Esophagus mucosa (tissue), 1 donor: ENCODE data around the gene FBLN7. TPM values are rescaled to one million over a fixed set of nuclear protein-coding genes. Genes with fewer than 3 reads are reported as not detected.
A peak's percentile ranks its signal among the peaks of the same experiment; 100 is the strongest.

Source experiments
- ATAC-seq: fragments of 200-7000 bp; cut with Tn5 transposase; one replicate; pipeline ENCODE4 v1.9.1; 2020
- total RNA-seq: library from RNA; stranded (reverse); gene quantifications from one replicate; pipeline ENCODE4 v1.2.4, GENCODE V29; 2023
- donor health status: DM: yes; HTN: yes; CAD: no.

FBLN7 gene
- total RNA-seq, 1 donor from 2014 or later: 1.4 TPM

DNA sequence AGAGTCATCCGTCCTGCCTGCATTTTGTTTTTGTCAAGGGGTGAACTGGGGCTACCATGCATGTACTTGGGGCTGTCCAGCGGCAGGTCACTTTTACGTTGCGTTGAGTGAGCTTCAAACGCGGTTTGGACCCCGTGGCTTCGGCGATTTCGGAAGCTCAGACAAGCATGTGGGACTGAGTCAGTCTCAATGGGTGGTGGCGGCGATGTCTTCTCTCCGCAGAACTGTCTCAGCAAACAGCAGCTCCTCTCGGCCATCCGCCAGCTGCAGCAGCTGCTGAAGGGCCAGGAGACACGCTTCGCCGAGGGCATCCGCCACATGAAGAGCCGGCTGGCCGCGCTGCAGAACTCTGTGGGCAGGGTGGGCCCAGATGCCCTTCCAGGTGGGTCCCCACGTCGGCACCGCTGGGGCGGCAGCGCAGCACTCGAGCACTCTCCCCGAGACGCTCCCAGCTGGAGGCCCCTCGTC, 21.3 kb downstream of the FBLN7 start:
- ATAC-seq: peak; percentile 53

DNA sequence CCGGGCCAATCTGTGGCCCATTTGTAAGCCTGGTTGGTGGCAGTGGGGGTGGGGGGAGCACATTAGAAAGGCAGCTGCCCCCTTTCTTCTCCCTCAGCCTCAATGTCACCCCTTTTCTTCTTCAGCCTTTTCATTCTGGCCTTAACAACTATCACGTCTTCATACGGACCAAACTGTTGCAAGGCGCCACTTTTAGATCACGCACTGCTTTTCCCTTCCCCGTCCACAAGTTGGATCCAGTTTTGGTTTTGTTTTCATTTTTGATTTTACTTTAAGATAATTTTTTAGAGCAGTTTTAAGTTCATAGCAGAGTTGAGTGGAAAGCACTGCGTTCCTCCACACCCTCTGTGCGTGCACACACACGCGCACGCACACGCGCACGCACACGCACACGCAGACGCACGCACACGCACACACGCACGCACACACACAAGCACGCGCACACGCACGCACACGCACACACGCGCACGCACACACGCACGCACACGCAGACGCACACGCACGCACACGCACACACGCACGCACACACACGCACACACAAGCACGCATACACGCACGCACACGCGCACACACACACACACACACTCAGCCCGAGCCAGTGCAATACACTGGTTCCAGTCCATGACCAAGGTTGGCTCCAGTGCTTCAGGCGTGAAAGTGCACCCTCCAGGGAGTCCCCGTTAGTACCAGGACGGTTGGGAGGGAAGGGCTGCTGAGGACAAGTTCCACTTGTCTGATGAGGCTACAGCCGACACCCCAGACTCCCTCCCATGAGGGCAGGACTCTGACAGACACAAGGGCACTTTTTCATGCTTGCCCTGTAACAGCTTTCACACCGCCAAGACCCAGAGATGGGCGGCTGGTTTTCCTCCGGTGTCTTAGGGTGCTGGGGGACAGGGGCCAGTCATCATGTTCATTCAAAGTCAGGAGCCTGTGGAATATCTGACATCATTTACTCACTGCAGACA, 22.4 kb downstream of the FBLN7 start:
- no peak for ATAC-seq

GRCh38 chr2:112161431-112162145, 23.4 kb downstream of the FBLN7 start:
- ATAC-seq: no peak

DNA sequence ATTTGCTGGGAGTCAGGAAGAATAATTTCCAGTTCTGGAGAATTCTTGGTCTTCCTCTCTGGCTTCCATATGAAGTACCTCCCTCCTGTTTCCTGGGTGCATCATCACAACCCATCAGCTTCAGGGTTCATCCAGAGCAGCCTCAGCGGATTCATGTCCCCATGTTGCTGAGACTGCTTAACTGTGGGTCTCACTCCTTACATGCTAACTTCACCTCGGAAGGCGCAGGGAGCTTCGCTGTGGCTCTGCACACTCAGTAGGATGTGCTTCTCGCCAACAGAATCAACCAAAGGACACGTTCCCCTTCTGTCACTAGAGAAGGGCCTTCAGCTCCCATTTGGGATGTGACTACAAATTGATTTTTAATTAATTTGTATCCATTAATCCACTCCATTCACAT, 24.2 kb downstream of the FBLN7 start:
- ATAC-seq: no peak

DNA sequence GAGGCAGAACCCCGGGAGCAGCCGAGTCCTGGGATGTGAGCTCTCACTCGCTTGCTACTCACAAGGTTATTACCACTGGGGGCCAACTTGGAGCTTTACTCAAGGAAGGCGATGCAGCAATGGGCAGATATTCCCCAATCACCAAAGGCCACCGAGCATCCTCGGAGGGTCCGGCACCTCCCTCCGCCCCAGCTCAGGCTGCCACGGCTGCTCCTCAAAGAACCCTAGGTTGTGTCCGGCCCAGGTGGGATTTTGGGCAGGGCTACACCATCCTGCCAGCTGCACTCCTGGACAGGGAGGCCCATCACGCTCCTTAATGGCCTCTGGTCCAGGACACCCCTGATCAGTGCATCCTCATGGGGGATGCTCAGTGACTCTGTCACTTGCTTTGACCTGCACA, 24.8 kb downstream of the FBLN7 start:
- no peak for ATAC-seq

DNA sequence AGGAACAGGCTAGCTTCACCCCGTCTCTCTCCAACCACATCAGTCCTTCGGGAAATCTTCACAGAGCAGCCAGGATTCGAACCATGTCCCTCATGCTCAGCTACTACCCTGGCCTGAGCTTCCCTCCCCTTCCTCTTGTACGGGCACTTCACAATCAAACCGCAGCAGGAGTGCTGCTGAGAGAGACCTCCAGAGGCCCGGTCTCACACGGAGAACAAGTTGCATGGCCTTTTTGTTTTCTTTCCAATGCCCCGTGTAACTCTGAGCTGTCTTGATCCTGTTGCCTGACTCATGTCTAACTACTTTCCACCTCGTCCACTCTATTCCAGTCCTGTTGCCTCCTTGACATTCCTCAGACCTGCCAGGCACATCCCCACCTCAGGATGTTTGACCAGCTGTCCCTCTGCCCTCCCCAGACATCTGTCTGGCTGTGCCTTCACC, 25.4 kb downstream of the FBLN7 start:
- no peak for ATAC-seq

GRCh38 chr2:112164876-112165275, 26.7 kb downstream of the FBLN7 start:
- no peak for ATAC-seq

DNA sequence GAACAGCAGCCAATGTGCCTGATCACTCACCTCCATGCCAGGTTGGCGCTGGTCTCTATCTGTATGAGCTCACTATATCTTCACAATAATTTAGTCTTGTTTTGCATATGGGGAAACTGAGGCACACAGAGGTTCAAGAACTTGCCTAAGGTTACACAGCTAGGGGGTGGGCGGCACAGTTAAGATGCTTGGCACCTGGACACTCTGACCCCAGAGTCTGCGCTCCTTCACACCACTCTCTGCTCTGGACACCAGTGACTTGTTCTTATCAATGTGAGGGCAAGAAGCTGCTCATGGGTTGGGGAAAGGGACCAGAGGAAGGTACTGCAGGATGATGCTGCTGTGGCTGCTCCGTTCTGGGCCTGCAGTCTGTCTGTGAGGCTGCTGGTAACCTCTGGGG, 27.1 kb downstream of the FBLN7 start:
- no peak for ATAC-seq

DNA sequence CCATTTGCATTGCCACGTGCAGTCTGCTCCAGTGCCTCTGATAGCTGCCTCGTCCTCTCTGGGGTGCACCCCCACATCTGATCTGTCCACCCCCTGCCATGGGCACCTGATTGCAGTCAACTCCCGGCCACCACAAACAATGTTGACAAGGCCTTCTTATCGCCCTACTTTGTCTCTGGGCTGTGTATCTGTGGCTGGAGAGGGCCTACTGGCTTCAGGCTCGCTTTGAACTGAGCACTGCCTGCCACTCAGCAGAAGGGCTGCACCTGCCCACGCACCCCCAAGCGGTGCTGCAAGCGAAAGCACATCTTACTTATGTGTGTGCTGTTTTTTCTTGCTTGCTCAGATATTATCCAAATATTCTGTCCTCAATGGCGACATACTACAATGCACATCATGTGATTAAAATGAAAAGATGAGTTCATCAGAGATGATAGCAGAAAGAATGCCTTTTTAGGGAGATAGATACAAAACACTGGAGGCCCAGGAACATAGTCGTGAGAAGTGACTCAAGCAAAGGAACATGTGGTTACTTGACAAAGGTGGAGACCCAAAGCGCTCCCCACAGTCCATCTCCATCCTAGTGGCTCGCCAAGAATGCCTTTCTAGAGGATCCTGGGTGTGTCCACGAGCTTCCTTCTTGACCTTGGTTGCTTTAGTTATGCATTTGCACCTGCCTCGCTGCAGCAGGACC, 28.8 kb downstream of the FBLN7 start:
- ATAC-seq: no peak

DNA sequence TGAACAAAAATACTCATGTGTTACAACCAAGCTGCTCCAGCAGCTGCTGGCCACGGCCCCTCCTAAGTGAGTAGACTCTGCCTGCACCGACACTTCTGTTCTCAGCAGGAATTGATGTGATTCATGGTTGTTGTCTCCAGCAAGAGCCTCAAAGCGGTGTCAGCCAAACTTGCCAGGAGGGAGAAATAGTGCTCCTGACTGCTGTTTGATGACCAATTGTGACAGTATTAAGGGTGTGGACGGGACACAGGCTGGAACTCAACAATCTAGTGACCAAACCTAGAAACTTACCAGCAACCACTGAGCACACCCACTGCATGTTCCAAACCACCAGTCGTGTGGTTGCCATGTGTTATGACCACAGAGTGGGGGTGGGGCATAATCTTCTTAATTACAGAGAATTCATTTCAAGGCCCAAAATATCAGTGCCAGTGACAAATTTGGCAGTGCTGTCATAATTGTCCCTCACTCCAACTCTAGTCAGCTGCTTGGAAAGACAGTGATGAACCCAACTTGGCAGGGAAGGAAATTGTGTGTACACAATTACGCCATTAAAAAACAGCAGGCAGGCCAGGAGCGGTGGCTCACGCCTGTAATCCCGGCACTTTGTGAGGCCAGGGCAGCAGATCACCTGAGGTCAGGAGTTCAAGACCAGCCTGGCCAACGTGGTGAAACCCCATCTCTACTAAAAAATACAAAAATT, 30.4 kb downstream of the FBLN7 start:
- ATAC-seq: peak; percentile 66

DNA sequence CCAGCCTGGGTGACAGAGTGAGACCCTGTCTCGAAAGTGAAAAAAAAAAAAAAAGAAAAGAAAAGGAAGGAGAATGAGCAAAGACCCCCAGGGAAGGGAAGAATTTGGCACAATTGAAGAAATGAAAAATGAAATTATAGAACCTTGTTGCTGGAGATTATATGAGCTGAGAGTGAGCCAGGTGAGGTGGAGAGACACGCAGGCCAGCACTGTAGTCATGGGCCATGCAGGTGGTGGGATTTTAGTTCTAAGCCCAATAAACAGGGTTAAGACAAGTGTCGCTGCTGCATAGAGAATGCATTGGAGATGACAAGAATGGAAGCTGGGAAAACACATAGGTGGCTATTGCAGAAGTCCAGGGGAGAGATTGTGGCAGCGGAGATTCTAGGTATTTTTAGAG, 32.3 kb downstream of the FBLN7 start:
- ATAC-seq: no peak

GRCh38 chr2:112173646-112174319, 35.6 kb downstream of the FBLN7 start:
- no peak for ATAC-seq

DNA sequence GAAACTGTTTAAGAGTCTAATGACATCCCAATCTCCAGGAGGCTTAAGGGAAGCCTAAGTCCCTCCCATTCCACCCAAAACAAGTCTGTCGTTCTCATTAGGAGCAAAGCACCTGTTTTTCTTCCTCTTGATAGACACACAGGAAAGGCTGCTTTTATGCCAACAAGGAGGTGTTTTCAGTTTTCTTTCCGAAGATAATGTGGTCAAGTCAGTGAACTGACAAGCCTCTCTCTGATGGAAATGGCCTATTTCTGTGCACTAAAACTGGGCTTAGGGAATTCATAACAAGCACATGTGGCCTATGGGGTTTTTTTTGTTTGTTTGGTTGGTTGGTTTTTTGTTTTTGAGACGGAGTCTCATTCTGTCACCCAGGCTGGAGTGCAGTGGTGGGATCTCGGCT, 36.2 kb downstream of the FBLN7 start:
- ATAC-seq: no peak

DNA sequence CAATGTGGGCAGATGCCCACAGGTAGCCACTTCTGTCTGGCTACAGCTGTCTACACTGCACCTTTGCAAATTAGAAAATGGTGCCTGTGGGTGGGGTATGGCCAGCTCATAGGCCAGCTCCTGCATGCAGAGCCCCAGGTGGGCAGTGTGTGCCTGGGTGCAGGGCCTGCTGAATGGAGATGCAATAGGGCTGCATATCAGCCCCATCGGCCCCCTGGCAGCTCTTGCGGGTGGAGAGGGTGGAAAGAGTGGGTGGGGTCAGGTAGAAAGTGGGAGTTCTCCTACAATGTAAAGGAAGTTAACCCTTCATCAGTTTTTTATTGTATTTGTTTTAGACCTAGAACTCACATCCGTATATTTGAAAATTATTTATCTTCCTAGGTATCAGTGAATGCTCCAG, 37.1 kb downstream of the FBLN7 start:
- no peak for ATAC-seq

DNA sequence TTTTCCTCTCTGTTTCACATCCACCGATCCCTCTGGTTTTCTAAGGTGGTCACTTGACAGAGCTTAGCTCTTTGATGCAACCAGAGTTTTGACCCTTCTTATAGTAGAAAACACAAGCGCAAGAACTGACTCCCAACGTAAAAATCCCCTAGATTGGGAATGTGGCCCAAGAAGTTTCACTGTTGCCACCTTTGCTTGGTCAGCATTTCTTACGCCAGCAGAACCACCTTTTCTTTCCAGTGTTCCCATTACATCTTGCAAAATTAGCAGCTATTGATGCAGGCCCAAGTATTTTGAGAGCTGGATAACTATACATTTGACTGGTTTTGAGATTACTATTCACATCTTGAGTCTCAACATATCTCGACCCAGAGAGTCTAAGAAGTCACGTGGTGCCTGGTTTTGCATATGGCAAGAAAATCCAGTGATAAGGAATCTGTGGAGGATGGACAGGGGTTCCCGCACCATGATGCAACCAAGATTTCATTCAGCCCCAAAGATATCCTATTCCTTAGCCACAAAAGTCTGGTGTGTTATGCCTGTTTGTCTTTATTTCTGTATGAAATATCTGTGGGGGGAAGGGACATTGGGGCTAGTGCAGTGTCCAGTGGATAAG, 37.9 kb downstream of the FBLN7 start:
- no peak for ATAC-seq

GRCh38 chr2:112181571-112182290, 43.5 kb downstream of the FBLN7 start:
- ATAC-seq: peak; percentile 64

- ATAC-seq: no peak
Observed at GRCh38 chr2:112182581-112183034, 44.4 kb downstream of the FBLN7 start.

GRCh38 chr2:112183327-112184025, 45.3 kb downstream of the FBLN7 start:
- ATAC-seq: no peak

DNA sequence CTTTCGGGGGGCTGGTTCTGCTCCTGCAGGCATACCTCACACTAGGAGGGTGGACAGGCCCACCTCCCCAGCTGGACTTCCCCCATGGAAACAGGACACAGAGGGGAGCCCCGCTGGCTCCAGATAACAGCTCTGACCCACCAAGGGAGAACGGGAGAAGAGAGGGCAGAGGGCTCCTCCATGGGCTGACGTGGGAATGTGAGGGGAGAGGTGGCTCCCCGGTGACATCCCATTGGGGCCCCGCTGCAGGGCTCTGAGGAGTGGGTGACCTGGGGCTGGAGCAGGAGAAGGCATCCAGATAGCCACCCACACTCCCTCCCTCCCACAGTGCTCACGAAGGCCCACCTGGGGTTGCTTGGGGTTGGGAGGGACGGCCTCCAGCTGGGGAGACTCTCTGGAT, 45.9 kb downstream of the FBLN7 start:
- no peak for ATAC-seq

- no peak for ATAC-seq
Observed at GRCh38 chr2:112185131-112185530, 46.9 kb downstream of the FBLN7 start.
